Measurements from ENCODE around the gene VEZF1.

Gene VEZF1

DNA sequence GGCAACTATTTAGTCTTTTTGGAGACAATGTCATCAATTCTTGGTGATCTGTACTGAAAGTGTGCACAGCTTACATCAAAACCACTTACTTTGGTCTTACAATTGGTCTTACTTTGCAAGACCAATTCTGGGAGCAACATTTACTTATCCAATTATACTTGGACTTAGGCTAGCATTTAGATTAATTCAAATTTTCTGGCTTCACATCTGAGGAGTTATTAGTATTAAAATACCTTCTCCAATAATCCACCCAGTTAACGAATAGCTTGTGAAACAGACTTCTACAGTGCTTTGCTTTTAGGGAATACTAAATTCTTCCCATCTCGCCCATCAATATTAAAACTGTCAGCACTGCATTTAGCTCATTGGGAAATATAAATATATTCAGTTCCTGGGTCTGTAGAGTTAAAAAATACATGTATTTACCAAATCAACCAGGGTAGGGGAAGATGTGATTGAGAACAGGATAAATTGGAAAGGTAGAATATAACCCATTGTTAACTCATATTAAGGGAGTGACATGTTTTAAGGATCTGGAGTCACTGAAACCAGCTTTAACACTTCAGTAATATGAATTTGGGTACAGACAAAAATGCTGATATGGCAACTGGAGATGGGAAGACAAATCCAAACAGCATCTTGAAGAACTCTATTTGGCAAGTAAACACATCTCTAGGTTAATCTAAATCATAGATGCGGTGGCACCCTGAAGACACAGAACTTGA lies 9.2 kb upstream of the VEZF1 start:
- Histone ChIP-seq H3K9me3 (ENCODE audit: control insufficient read depth, insufficient read depth, low read length) (no peaks in the 10 kb centered on the region), H3K4me3 (ENCODE audit: low read length) (no peak overlapping the region), H3K4me2 (ENCODE audit: low read length) (no peak overlapping the region), H4K20me1 (ENCODE audit: control insufficient read depth, insufficient read depth, low read depth, low read length) (peaks cover 13% of the 10 kb centered on the region), H3K27me3 (ENCODE audit: control insufficient read depth, low read length) (no peaks in the 10 kb centered on the region), H3F3A (ENCODE audit: control insufficient read depth, insufficient read depth) (peaks cover 84% of the 10 kb centered on the region), H3K36me3 (ENCODE audit: control insufficient read depth, low read length) (peaks cover 61% of the 10 kb centered on the region), H3K79me2 (ENCODE audit: control insufficient read depth, low read length) (peaks cover 7% of the 10 kb centered on the region), H3K9me2 (replicated peaks; ENCODE audit: control insufficient read depth, low read length) (no peaks in the 10 kb centered on the region), H3K27ac (ENCODE audit: low read depth, low read length) (no peak overlapping the region), H3K4me1 (ENCODE audit: control insufficient read depth, low read length) (peaks cover 68% of the 10 kb centered on the region)
- TF ChIP-seq EZH2phosphoT487 (IDR thresholded peaks at IDR 0.05; ENCODE audit: borderline replicate concordance, low read length) = no peak
- TF ChIP-seq, protein P1, sequence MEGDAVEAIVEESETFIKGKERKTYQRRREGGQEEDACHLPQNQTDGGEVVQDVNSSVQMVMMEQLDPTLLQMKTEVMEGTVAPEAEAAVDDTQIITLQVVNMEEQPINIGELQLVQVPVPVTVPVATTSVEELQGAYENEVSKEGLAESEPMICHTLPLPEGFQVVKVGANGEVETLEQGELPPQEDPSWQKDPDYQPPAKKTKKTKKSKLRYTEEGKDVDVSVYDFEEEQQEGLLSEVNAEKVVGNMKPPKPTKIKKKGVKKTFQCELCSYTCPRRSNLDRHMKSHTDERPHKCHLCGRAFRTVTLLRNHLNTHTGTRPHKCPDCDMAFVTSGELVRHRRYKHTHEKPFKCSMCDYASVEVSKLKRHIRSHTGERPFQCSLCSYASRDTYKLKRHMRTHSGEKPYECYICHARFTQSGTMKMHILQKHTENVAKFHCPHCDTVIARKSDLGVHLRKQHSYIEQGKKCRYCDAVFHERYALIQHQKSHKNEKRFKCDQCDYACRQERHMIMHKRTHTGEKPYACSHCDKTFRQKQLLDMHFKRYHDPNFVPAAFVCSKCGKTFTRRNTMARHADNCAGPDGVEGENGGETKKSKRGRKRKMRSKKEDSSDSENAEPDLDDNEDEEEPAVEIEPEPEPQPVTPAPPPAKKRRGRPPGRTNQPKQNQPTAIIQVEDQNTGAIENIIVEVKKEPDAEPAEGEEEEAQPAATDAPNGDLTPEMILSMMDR (IDR thresholded peaks at IDR 0.05; ENCODE audit: low read depth, low read length, poor library complexity, severe bottlenecking) = no peak

DNA sequence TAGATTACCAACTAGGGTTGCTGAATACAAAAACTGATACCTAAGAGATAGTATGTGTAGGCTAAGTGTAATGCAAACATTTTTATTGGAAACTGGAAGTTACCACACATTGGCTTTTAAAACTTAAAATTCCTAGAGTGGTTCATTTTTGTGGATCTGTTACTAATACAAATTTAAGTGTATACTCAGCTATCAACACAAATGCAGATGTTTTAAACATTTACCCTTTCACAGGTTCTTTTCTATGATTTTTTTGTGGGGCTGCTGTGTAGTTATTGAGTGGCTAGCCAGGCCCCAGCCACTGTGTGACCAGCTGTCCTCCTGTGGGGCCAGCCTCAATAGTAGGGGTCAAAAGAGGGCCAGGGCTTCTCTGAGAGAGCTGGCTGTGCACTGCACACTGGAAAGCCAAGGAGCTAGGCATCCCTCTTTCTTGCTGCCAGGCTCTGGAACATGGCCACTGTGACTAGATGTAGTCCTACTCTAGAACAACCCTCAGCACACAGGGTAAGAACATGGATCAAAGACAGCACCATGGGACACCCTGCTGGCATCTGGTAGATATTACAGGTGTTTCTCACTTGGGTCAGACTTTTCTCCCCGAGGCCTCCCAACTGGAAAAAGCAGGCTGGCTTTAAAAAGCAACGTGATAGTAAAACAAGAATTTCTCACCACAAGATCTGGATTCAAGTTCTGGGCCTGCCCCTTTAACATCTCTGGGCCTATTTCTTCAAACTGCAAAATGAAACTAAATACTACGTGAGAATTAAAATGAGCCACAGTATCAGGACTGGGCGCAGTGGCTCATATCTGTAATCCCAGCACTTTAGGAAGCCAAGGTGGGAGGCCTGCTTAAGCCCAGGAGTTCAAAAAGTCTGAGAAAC lies 7.3 kb upstream of the VEZF1 start:
- H3F3A ChIP-seq (ENCODE audit: control insufficient read depth, insufficient read depth) = peaks cover 83% of the 10 kb centered on the region
- H4K20me1 ChIP-seq (ENCODE audit: control insufficient read depth, insufficient read depth, low read depth, low read length) = peaks cover 11% of the 10 kb centered on the region
- no peaks in the 10 kb centered on the region for H3K9me3 ChIP-seq (ENCODE audit: control insufficient read depth, insufficient read depth, low read length)
- H3K36me3 ChIP-seq (ENCODE audit: control insufficient read depth, low read length) = peaks cover 42% of the 10 kb centered on the region
- peak overlapping the region; percentile 12 for H3K4me2 ChIP-seq (ENCODE audit: low read length)
- TF ChIP-seq EZH2phosphoT487 (IDR thresholded peaks at IDR 0.05; ENCODE audit: borderline replicate concordance, low read length) = no peak
- TF ChIP-seq, protein P1 (IDR thresholded peaks at IDR 0.05; ENCODE audit: low read depth, low read length, poor library complexity, severe bottlenecking) = peak; percentile 61
- peaks cover 60% of the 10 kb centered on the region for H3K4me1 ChIP-seq (ENCODE audit: control insufficient read depth, low read length)
- H3K4me3 ChIP-seq (ENCODE audit: low read length) = no peak overlapping the region
- peaks cover 5% of the 10 kb centered on the region for H3K79me2 ChIP-seq (ENCODE audit: control insufficient read depth, low read length)
- no peaks in the 10 kb centered on the region for H3K9me2 ChIP-seq (replicated peaks; ENCODE audit: control insufficient read depth, low read length)
- H3K27ac ChIP-seq (ENCODE audit: low read depth, low read length) = no peak overlapping the region
- no peaks in the 10 kb centered on the region for H3K27me3 ChIP-seq (ENCODE audit: control insufficient read depth, low read length)

GRCh38 chr17:57994436-57994835 lies 6.4 kb upstream of the VEZF1 start:
- Histone ChIP-seq H3K4me3 (ENCODE audit: low read length) (no peak overlapping the region), H3K79me2 (ENCODE audit: control insufficient read depth, low read length) (peaks cover 5% of the 10 kb centered on the region), H3K27me3 (ENCODE audit: control insufficient read depth, low read length) (no peaks in the 10 kb centered on the region), H3K9me3 (ENCODE audit: control insufficient read depth, insufficient read depth, low read length) (no peaks in the 10 kb centered on the region), H4K20me1 (ENCODE audit: control insufficient read depth, insufficient read depth, low read depth, low read length) (peaks cover 8% of the 10 kb centered on the region), H3K4me1 (ENCODE audit: control insufficient read depth, low read length) (peaks cover 58% of the 10 kb centered on the region), H3K4me2 (ENCODE audit: low read length) (peak overlapping the region; percentile 12), H3K27ac (ENCODE audit: low read depth, low read length) (peak overlapping the region; percentile 34; the same call in 1 of the 2 replicates), H3K36me3 (ENCODE audit: control insufficient read depth, low read length) (peaks cover 33% of the 10 kb centered on the region), H3K9me2 (replicated peaks; ENCODE audit: control insufficient read depth, low read length) (no peaks in the 10 kb centered on the region), H3F3A (ENCODE audit: control insufficient read depth, insufficient read depth) (peaks cover 84% of the 10 kb centered on the region)
- no peak for TF ChIP-seq EZH2phosphoT487 (IDR thresholded peaks at IDR 0.05; ENCODE audit: borderline replicate concordance, low read length)
- TF ChIP-seq, protein P1 (IDR thresholded peaks at IDR 0.05; ENCODE audit: low read depth, low read length, poor library complexity, severe bottlenecking) = no peak

Data from DOHH2 (cell line).